PC-3 (cell line): ENCODE data around the gene FERMT3.

Experiments used
- EZH2 ChIP-seq: fragments of 300-600 bp; sonication (generic); IDR thresholded peaks from one replicate; pipeline ENCODE4 v1.6.1; 2017; ENCODE audit warnings: antibody characterized with exemption, mild to moderate bottlenecking, low read length; ENCODE audit not compliant: unreplicated experiment
- TF ChIP-seq, protein P1 (sequence below): fragments of 300-600 bp; sonication (generic); conservative IDR thresholded peaks from 2 replicates; pipeline ENCODE4 v1.5.1; 2017; ENCODE audit warnings: antibody characterized with exemption, low read depth, mild to moderate bottlenecking, low read length

DNA sequence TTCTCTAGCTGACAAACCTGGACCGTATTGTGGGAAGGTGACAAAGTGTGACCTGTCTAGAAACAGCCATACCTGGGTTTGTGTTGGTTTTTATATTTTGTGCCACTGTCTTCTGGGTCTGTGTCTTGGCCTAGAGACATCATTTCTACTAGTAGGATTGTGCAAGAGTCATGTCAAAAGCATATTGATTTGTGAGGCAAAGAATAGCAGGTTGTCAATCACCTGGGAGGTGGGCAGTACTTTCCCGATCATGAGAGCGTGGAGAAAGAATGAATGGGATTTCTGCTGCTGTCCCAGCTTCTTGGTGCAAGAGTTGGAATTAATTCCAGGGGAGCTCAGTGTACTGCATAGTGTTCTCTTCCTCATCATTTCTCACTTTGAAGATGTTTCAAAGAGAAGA lies 5.0 kb upstream of the FERMT3 start:
- TF ChIP-seq, protein P1, sequence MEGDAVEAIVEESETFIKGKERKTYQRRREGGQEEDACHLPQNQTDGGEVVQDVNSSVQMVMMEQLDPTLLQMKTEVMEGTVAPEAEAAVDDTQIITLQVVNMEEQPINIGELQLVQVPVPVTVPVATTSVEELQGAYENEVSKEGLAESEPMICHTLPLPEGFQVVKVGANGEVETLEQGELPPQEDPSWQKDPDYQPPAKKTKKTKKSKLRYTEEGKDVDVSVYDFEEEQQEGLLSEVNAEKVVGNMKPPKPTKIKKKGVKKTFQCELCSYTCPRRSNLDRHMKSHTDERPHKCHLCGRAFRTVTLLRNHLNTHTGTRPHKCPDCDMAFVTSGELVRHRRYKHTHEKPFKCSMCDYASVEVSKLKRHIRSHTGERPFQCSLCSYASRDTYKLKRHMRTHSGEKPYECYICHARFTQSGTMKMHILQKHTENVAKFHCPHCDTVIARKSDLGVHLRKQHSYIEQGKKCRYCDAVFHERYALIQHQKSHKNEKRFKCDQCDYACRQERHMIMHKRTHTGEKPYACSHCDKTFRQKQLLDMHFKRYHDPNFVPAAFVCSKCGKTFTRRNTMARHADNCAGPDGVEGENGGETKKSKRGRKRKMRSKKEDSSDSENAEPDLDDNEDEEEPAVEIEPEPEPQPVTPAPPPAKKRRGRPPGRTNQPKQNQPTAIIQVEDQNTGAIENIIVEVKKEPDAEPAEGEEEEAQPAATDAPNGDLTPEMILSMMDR, result no peak
- no peak for TF ChIP-seq EZH2
